ENCODE measurements around the gene SIGLEC6.

SIGLEC6 gene

DNA sequence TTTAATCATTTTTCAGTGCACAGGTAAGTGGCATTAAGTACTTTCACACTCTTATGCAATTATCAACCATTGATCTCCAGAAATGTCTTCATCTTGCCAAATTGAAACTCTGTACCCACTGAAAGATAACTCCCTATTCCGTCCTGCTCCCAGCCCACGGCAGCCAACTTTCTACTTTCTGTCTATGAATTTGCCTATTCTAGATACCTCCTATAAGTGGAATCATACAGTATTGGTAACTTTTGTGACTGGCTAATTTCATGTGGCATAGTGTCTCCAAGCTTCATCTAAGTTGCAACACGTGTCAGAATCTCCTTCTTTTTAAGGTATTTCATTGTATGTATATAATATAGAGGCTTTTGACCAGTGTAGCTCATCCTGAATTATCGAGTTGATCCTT, 58.9 kb downstream of the SIGLEC6 start:
- DNase-seq = no peak

DNA sequence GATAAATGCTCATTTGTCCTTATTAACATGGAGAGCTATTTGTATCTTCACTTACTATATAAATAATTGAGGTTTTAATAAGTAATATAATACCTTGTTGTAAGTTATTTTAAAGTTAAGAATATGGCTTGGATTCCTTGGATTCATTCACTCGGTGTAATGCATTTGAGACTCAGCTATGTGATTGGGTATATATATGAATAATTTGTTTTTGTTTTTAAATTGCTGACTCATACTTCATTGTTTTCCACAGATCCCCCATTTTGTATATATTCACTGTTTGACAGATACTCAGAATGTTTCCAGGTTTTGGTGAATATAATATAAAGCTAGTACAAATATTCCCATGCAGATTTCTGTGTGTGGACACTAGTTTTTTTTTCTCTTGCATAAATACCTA, 59.9 kb downstream of the SIGLEC6 start:
- no peak for DNase-seq

DNA sequence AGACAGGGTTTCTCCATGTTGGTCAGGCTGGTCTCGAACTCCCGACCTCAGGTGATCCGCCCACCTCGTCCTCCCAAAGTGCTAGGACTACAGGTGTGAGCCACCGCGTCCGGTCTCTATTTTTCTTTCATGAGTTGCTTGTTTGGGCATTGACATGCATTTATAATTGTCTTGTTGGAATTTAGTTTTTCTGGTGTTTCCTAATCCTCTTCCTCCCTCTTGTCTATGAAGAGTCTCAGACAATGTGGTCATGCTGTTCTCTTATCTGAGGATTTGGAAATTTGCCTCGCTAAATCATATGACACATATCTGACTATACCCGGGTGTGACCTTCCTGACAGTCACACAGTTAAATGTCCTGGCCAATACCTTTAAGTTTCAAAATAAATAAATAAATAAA, 60.5 kb downstream of the SIGLEC6 start:
- DNase-seq = peak; percentile 34 to 61

DNA sequence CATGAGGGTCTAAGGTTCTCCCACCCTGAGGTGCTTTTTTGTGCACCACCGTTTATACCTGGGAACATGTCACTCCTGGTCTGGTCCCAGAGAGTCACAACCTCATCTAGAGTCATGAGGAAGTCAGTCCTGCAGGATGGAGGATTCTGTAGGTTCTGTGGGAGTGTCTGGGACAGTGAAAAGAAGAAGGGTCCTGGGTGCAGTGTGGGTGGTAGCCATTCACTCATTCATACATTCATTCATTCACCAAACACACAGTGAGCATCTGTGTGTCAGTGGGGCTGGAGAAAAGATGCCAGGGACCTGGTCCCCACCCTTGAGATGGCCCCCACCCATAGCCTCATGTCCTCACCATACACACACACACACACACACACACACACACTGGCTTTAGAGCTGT, 61.8 kb downstream of the SIGLEC6 start:
- DNase-seq = no peak

DNA sequence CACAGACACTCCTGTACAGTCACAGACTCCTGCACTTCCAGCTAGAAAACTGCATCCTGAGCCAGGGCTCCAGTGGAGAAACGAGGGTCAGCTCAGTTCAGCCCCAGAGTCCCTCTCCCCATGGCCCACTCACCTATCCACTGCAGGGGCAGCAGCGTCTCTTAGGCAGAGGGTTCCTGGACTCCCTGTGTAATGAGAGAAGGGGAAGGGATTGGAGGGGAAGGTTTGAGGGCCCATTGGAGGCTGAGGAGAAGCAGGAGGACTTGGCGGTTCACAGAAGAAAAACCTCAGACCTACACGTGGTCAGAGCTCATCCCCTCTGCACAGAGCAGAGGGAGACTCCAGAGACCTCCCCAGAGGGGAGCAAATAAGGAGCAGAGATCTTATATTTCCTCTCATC, 62.3 kb downstream of the SIGLEC6 start:
- DNase-seq = no peak

DNA sequence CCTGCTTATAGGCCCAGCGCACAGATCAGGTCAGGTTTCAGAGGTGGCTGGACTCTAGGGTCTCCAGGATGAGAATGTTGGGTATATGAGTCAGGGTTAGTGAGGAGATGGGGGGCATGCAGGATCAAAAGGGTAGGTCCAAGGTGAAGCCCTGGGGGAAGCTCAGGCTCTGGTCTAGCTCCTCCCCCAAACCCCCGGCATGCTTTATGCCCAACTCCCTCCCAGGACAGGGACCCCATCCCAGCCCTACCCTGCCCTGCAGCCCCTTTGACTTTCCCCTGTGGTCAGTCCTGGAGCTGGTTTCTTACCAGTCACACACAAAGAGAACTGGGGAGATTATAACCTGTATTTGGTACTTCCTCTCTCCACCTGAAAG, 62.9 kb downstream of the SIGLEC6 start:
- DNase-seq = no peak

DNA sequence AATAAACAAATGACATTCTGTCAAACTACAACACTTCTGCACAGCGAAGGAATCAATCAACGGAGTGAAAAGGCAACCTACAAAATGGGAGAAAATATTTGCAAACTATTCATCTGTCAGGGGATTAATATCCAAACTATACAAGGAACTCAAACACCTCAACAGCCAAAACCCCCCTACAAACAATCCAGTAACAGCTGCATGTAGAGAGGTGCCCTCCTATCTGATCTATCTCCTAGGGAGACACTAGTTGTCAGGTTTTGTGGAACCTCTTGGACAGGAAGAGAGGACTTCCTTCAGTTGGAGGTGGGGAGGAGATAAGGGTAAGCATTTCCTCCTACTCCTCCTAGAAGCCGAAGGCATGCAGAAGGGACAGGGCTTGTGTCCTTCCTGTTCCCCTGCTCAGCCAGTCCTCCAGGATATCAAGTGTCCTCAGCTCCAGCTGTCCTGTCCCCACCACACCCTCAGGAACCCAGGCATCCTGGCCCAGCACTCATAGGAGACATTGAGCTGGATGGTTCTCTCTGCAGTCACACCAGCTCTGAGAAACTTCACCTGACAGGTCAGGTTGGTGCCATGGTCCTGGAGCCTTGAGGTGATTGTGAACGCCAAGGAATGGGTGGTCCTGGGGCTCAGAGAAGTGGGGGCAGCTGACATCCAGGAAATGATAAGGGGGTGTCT, 63.5 kb downstream of the SIGLEC6 start:
- DNase-seq = no peak
